A549 (cell line): Measurements from ENCODE around the gene PARP11. TPM values are rescaled to one million over a fixed set of nuclear protein-coding genes. Genes with fewer than 3 reads are reported as not detected.
"Not testable (repeated sequence)": the region's sequence is repeated elsewhere in the genome, so short reads cannot be mapped to it uniquely, and the experiment has no call there.

Source experiments
- ATAC-seq, 2 experiments: fragments of 200-7000 bp in 1 of 2; fragments of >200 bp in 1 of 2; cut with Nextera tagmentation in 1 of 2; cut with Tn5 transposase in 1 of 2; 3 replicates each; pipeline versions ENCODE4 v1.8.0 to v1.9.1; 2018 to 2020; ENCODE audit warnings: mild to moderate bottlenecking in 1 of 2, moderate library complexity in 1 of 2
- CTCF ChIA-PET: fragments of 300-600 bp; sonication (Branson Sonifier 250); formaldehyde crosslinking; extraction: SDS; loops from one replicate; lab custom pipeline; 2021; ENCODE audit warnings: antibody characterized with exemption, inconsistent platforms; lab: Yijun Ruan, JAX
- POLR2A ChIA-PET: fragments of 350-600 bp; formaldehyde crosslinking; extraction: SDS; loops from one replicate; lab custom pipeline; 2021; ENCODE audit warnings: antibody characterized with exemption, inconsistent platforms; lab: Yijun Ruan, JAX
- DNase-seq, 2 experiments: peaks; one replicate each; pipeline versions ENCODE4 v3.0.0 to v3.0.0-alpha.2; 2011 to 2016; ENCODE audit warnings: low read depth in 1 of 2, low spot score in 1 of 2
- FAIRE-seq: peaks from 2 replicates; lab custom pipeline; 2011; peaks lifted over from hg19 to GRCh38; lab: Jason Lieb, UNC
- H3K27ac ChIP-seq, 2 experiments: fragments of >200 bp; sonication (Bioruptor Twin); formaldehyde crosslinking; 3 replicates each; pipeline ENCODE4 v1.5.1; 2016 to 2017
- H3K4me1 ChIP-seq: fragments of >200 bp; sonication (Bioruptor Twin); formaldehyde crosslinking; 3 replicates; pipeline ENCODE4 v1.6.1; 2016
- H3K4me2 ChIP-seq: fragments of >200 bp; sonication (Bioruptor Twin); formaldehyde crosslinking; 3 replicates; pipeline ENCODE4 v1.6.1; 2016
- H3K4me3 ChIP-seq: fragments of >200 bp; sonication (Bioruptor Twin); formaldehyde crosslinking; 3 replicates; pipeline ENCODE4 v1.5.1; 2016
- H3K9me3 ChIP-seq: fragments of >200 bp; sonication (Bioruptor Twin); formaldehyde crosslinking; 3 replicates; pipeline ENCODE4 v1.6.1; 2016
- BHLHE40 ChIP-seq: IDR thresholded peaks from 2 replicates; pipeline ENCODE4 v1.6.1; 2012; ENCODE audit warnings: low read depth, low read length, inconsistent platforms
- CHD2 ChIP-seq: fragments of 150-350 bp; IDR thresholded peaks from 2 replicates; pipeline ENCODE4 v1.6.1; 2014; ENCODE audit warnings: low read length; ENCODE audit not compliant: partially characterized antibody
- EP300 ChIP-seq, 2 experiments: fragments of >200 bp; sonication (Bioruptor Twin); formaldehyde crosslinking; IDR thresholded peaks; 2 replicates in 1 of 2; 3 replicates in 1 of 2; pipeline ENCODE4 v1.6.1; 2016 to 2017
- FOSL2 ChIP-seq, 2 experiments: fragments of 450-650 bp in 1 of 2; fragments of >200 bp in 1 of 2; sonication (Bioruptor Twin) in 1 of 2; formaldehyde crosslinking; IDR thresholded peaks; 2 replicates each; pipeline versions ENCODE4 v1.5.0 to v1.6.1; 2016 to 2020; ENCODE audit warnings: mild to moderate bottlenecking in 1 of 2, moderate library complexity in 1 of 2
- HDAC2 ChIP-seq: fragments of 200-600 bp; sonication (generic); IDR thresholded peaks from 2 replicates; pipeline ENCODE4 v1.6.1; 2016
- HOXB5 ChIP-seq: fragments of 250-450 bp; sonication (Bioruptor Pico); IDR thresholded peaks from 2 replicates; pipeline ENCODE4 v1.5.0; 2020; ENCODE audit warnings: mild to moderate bottlenecking, moderate library complexity
- KDM1A ChIP-seq: fragments of 200-600 bp; sonication (generic); IDR thresholded peaks from 2 replicates; pipeline ENCODE4 v1.6.1; 2016; ENCODE audit warnings: low read depth, mild to moderate bottlenecking
- MAFK ChIP-seq: fragments of 450-650 bp; IDR thresholded peaks from 2 replicates; pipeline ENCODE4 v1.6.1; 2014; ENCODE audit not compliant: partially characterized antibody
- NPAS2 ChIP-seq: fragments of 250-450 bp; sonication (Bioruptor Pico); IDR thresholded peaks from 2 replicates; pipeline ENCODE4 v1.8.0; 2022; ENCODE audit warnings: mild to moderate bottlenecking, moderate library complexity, borderline replicate concordance
- NR3C1 ChIP-seq: fragments of >200 bp; sonication (Bioruptor Twin); formaldehyde crosslinking; IDR thresholded peaks from 3 replicates; pipeline ENCODE4 v1.6.1; 2017
- PHF8 ChIP-seq: fragments of 200-600 bp; sonication (generic); IDR thresholded peaks from 2 replicates; pipeline ENCODE4 v1.6.1; 2016; ENCODE audit warnings: low read depth, mild to moderate bottlenecking, antibody characterized with exemption, moderate library complexity, borderline replicate concordance
- POLR2A ChIP-seq: IDR thresholded peaks from 2 replicates; pipeline ENCODE4 v1.6.1; 2012; ENCODE audit warnings: mild to moderate bottlenecking, low read length
- RARB ChIP-seq: fragments of 250-450 bp; sonication (Bioruptor Pico); IDR thresholded peaks from 2 replicates; pipeline ENCODE4 v1.8.0; 2021; ENCODE audit warnings: mild to moderate bottlenecking, moderate library complexity
- RCOR1 ChIP-seq: fragments of 150-350 bp; IDR thresholded peaks from 2 replicates; pipeline ENCODE4 v1.6.1; 2014; ENCODE audit warnings: antibody characterized with exemption, low read length, low read depth
- RFX5 ChIP-seq: fragments of 450-650 bp; IDR thresholded peaks from 2 replicates; pipeline ENCODE4 v1.7.1; 2014; ENCODE audit warnings: antibody characterized with exemption, mild to moderate bottlenecking, moderate library complexity
- SREBF2 ChIP-seq: fragments of 450-650 bp; IDR thresholded peaks from 2 replicates; pipeline ENCODE4 v1.6.1; 2014; ENCODE audit warnings: mild to moderate bottlenecking, moderate library complexity
- ZFP36 ChIP-seq: fragments of 450-650 bp; IDR thresholded peaks from 2 replicates; pipeline ENCODE4 v1.6.1; 2014; ENCODE audit warnings: borderline replicate concordance; ENCODE audit not compliant: partially characterized antibody
- ZSCAN20 ChIP-seq: fragments of 250-450 bp; sonication (Bioruptor Pico); IDR thresholded peaks from 2 replicates; pipeline ENCODE4 v1.8.0; 2022; ENCODE audit warnings: mild to moderate bottlenecking, moderate library complexity
- WGBS: methylation state at CpG from one replicate; pipeline ENCODE4 v1.1.6; 2017; ENCODE audit errors: missing lambda C conversion rate; 5-methylcytosine and 5-hydroxymethylcytosine counted together
- polyA plus RNA-seq, 4 experiments: library from polyadenylated mRNA; depleted of rRNA in 3 of 4; stranded (reverse); fragments of >200 nt; fragmentation: RNase III in 1 of 4; extraction: RNeasy Plus Mini Kit Qiagen cat#74134 plus additional on column Dnase treatment in 1 of 4; gene quantifications; 2 replicates in 3 of 4; 3 replicates in 1 of 4; pipeline ENCODE4 v1.2.3, GENCODE V29; 2011 to 2017
- TF ChIP-seq, protein P1 (sequence below): fragments of >200 bp; sonication (Bioruptor Twin); formaldehyde crosslinking; IDR thresholded peaks from 3 replicates; pipeline ENCODE4 v1.5.1; 2016
- TF ChIP-seq, protein P2 (sequence below): fragments of 150-350 bp; IDR thresholded peaks from 2 replicates; pipeline ENCODE4 v1.6.1; 2014; ENCODE audit warnings: low read depth, mild to moderate bottlenecking, low read length

PARP11 gene
- polyA plus RNA-seq, 2 of the 4 experiments (the other 2 are of a cell fraction) = 2.1 to 6.7 TPM

DNA sequence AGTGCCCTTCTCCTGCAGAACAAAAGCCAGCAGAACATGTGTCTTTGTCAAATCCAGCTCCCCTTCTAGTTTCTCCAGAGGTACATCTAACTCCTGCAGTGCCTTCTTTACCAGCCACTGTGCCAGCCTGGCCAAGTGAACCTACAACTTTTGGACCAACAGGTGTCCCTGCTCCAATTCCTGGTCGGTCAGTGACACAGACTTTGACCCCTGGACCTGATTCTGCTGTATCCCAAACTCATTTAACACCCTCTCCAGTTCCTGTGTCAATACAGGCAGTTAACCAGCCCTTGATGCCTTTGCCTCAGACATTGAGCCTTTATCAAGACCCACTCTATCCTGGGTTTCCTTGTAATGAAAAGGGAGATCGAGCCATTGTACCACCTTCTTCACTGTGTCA is 32.4 kb downstream of the PARP11 start:
- FAIRE-seq, H3K4me3 ChIP-seq, H3K4me2 ChIP-seq, H3K27ac ChIP-seq, ATAC-seq, H3K9me3 ChIP-seq, POLR2A ChIA-PET, CTCF ChIA-PET, DNase-seq, H3K4me1 ChIP-seq: not testable (repeated sequence)
- WGBS = 4% methylated on average over 2 of the region's 2 CpGs

DNA sequence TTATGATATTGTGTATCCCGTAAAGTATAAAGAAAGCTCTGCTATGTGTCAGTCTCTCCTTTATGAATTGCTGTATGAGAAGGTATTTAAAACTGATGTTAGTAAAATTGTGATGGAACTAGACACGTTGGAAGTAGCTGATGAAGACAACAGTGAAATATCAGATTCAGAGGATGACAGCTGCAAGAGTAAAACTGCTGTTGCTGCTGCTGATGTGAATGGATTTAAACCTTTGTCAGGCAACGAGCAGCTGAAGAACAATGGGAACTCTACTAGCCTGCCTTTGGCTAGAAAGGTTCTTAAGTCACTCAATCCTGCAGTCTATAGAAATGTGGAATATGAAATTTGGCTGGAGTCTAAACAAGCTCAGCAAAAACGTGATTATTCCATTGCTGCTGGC is 33.5 kb downstream of the PARP11 start:
- H3K4me1 ChIP-seq, H3K27ac ChIP-seq, H3K9me3 ChIP-seq, H3K4me2 ChIP-seq, FAIRE-seq, CTCF ChIA-PET, H3K4me3 ChIP-seq, ATAC-seq, POLR2A ChIA-PET, DNase-seq: not testable (repeated sequence)
- 23% methylated on average over 4 of the region's 4 CpGs for WGBS

DNA sequence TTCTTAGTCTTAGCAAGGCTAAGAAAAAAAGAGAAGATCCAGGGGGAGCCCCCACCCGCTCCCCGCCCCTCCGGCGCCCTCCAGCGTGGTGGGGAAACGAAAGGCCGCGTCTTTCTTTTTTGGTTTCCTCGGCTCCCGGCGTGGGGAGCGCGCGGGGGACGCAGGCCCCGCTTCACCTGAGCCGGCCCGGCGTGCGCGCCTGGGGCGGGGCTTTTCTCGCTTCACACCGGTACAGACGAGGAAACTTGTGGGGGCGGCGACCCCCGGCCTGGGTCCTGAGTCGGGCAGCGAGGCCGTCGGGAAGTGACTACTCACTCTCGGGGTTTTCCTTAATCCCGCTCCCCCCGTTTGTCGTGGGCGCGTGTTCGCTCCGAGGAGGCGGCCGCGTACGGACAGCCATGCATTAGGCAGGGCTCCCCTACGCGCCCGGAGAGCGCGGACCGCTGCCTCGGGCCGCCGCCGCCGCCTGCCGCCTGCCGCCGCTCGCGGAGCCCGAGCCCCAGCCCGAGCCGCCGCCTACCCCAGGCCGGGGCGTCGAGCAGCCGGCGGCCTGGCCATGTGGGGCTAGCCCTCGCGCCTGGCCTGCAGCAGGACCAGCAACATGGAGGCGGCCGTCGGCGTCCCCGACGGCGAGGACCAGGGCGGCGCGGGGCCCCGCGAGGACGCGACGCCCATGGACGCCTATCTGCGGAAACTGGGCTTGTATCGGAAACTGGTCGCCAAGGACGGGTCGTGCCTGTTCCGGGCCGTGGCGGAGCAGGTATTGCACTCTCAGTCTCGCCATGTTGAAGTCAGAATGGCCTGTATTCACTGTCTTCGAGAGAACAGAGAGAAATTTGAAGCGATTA is 34.3 kb downstream of the PARP11 start:
- DNase-seq, CTCF ChIA-PET, POLR2A ChIA-PET, H3K27ac ChIP-seq, H3K4me1 ChIP-seq, FAIRE-seq, H3K4me2 ChIP-seq, H3K4me3 ChIP-seq, H3K9me3 ChIP-seq: not testable (repeated sequence)
- 86% methylated on average over 69 of the region's 98 CpGs for WGBS
- ATAC-seq = peak in 1 of 2 experiments; percentile 79; a peak in 3 of 6 replicates

DNA sequence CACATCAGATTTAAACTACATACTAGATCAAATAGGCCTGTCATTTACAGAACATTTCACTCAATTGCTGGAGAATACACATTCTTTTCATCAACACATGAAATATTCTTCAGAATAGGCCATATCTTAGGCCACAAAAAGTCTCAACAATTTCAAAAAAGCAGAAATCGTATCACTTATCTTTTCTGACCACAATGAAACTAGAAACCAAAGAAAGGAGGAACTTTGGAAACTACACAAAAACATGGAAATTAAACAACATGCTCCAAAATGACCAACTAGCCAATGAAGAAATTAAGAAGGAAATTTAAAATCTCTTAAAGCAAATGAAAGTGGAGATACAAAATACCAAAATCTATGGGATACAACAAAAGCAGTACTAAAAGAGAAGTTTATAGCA is 35.1 kb downstream of the PARP11 start:
- no peak for DNase-seq
- H3K4me1 ChIP-seq = no peaks in the 10 kb centered on the region
- POLR2A ChIA-PET = no interaction called here
- 14% methylated on average over 1 of the region's 1 CpG for WGBS
- no peak for FAIRE-seq
- no peak for TF ChIP-seq NR3C1
- TF ChIP-seq, all 56 proteins: peak for 0
- H3K27ac ChIP-seq = no peak overlapping the region
- no peak for ATAC-seq
- CTCF ChIA-PET = interaction anchor here (1.0 kb wide), 1 partner anchor 16 kb away, joined by 3 read pairs; no protein-coding TSS in a partner anchor
- no peak overlapping the region for H3K4me2 ChIP-seq
- H3K4me3 ChIP-seq = no peak overlapping the region
- H3K9me3 ChIP-seq = no peaks in the 10 kb centered on the region

DNA sequence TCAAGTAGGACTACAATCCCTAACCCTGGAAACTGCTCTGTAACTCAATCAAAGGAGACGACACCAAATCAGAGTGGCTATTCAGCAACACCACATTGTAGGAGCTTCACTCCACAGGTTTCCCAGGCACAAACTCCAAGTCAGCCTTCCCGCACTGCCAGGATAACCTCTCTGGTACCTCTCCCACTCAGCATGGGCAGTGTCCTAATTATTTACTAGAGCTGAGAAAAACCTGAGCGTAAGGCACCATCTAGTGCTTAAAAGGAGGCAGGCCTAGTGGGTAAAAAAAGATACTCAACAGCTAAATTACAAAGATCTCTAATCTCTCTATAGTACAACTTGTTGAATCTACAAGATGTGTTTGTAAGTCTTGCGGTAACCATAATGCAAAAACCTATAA is 36.1 kb downstream of the PARP11 start:
- no peak overlapping the region for H3K4me2 ChIP-seq
- H3K4me3 ChIP-seq = no peak overlapping the region
- no peak for FAIRE-seq
- no peaks in the 10 kb centered on the region for H3K4me1 ChIP-seq
- ATAC-seq = no peak
- ChIA-PET POLR2A (no interaction called here), CTCF (interaction anchor here (0.6 to 1.0 kb wide), 2 partner anchors 15 to 319 kb away, joined by 3 read pairs; no protein-coding TSS in a partner anchor)
- TF ChIP-seq, protein P1, sequence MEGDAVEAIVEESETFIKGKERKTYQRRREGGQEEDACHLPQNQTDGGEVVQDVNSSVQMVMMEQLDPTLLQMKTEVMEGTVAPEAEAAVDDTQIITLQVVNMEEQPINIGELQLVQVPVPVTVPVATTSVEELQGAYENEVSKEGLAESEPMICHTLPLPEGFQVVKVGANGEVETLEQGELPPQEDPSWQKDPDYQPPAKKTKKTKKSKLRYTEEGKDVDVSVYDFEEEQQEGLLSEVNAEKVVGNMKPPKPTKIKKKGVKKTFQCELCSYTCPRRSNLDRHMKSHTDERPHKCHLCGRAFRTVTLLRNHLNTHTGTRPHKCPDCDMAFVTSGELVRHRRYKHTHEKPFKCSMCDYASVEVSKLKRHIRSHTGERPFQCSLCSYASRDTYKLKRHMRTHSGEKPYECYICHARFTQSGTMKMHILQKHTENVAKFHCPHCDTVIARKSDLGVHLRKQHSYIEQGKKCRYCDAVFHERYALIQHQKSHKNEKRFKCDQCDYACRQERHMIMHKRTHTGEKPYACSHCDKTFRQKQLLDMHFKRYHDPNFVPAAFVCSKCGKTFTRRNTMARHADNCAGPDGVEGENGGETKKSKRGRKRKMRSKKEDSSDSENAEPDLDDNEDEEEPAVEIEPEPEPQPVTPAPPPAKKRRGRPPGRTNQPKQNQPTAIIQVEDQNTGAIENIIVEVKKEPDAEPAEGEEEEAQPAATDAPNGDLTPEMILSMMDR = no peak
- TF ChIP-seq RCOR1 (no peak), HDAC2 (no peak), HOXB5 (no peak), SREBF2 (no peak), POLR2A (no peak), NR3C1 (no peak), EP300 (IDR thresholded peaks at IDR 0.05) (no peak), ZFP36 (no peak), RARB (CRISPR knock-in tag) (no peak), KDM1A (no peak), PHF8 (no peak), CHD2 (no peak), RFX5 (no peak), MAFK (no peak), NPAS2 (CRISPR knock-in tag) (no peak), BHLHE40 (no peak), FOSL2 (IDR thresholded peaks at IDR 0.05) (no peak), FOSL2 (CRISPR knock-in tag; IDR thresholded peaks at IDR 0.05) (no peak), ZSCAN20 (CRISPR knock-in tag) (no peak)
- TF ChIP-seq, protein P2, sequence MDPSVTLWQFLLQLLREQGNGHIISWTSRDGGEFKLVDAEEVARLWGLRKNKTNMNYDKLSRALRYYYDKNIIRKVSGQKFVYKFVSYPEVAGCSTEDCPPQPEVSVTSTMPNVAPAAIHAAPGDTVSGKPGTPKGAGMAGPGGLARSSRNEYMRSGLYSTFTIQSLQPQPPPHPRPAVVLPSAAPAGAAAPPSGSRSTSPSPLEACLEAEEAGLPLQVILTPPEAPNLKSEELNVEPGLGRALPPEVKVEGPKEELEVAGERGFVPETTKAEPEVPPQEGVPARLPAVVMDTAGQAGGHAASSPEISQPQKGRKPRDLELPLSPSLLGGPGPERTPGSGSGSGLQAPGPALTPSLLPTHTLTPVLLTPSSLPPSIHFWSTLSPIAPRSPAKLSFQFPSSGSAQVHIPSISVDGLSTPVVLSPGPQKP = no peak
- H3K27ac ChIP-seq = no peak overlapping the region
- DNase-seq = no peak
- no peaks in the 10 kb centered on the region for H3K9me3 ChIP-seq
- WGBS = 90% methylated on average over 4 of the region's 4 CpGs
